WTC11 (cell line): ENCODE measurements around the gene LRATD1. TPM values are rescaled to one million over a fixed set of nuclear protein-coding genes. Genes with fewer than 3 reads are reported as not detected.

Experiments used
- ATAC-seq: fragments of 200-7000 bp; cut with Tn5 transposase; 2 replicates; pipeline ENCODE4 v1.10.0; 2021; ENCODE audit warnings: mild to moderate bottlenecking, moderate library complexity
- CTCF ChIA-PET: fragments of 300-600 bp; sonication (Branson Sonifier 250); formaldehyde crosslinking; loops from one replicate; lab custom pipeline; 2021; ENCODE audit warnings: antibody characterized with exemption; lab: Charles Lee
- POLR2A ChIA-PET: fragments of 350-600 bp; sonication (Branson Sonifier 250); formaldehyde crosslinking; loops from one replicate; lab custom pipeline; 2021; ENCODE audit warnings: antibody characterized with exemption; lab: Charles Lee
- DNase-seq: peaks from one replicate; pipeline ENCODE4 v3.0.0; 2021; ENCODE audit warnings: low spot score
- H3K27ac Mint-ChIP-seq: 2 replicates; pipeline ENCODE4 v1.8.0; 2021; ENCODE audit warnings: mixed read lengths
- H3K27me3 Mint-ChIP-seq: 2 replicates; pipeline ENCODE4 v1.8.0; 2021; ENCODE audit warnings: low read depth, mild to moderate bottlenecking, moderate library complexity, mixed read lengths
- H3K36me3 Mint-ChIP-seq: 2 replicates; pipeline ENCODE4 v1.8.0; 2021; ENCODE audit warnings: mixed read lengths
- H3K4me1 Mint-ChIP-seq: 2 replicates; pipeline ENCODE4 v1.8.0; 2022; ENCODE audit warnings: mixed read lengths
- H3K4me3 Mint-ChIP-seq: 2 replicates; pipeline ENCODE4 v1.8.0; 2021; ENCODE audit warnings: mild to moderate bottlenecking, moderate library complexity, mixed read lengths
- H3K9me3 Mint-ChIP-seq: 2 replicates; pipeline ENCODE4 v1.8.0; 2021; ENCODE audit warnings: mixed read lengths
- CREM ChIP-seq: sonication (generic); formaldehyde crosslinking; IDR thresholded peaks from 2 replicates; pipeline ENCODE4 v1.8.1; 2022; ENCODE audit warnings: mild to moderate bottlenecking, missing genetic modification reagents, moderate library complexity
- ESRRA ChIP-seq: sonication (generic); formaldehyde crosslinking; IDR thresholded peaks from 2 replicates; pipeline ENCODE4 v1.8.1; 2022; ENCODE audit warnings: mild to moderate bottlenecking, missing genetic modification reagents, borderline replicate concordance
- ETV6 ChIP-seq: sonication (generic); formaldehyde crosslinking; IDR thresholded peaks from 2 replicates; pipeline ENCODE4 v1.8.1; 2022; ENCODE audit warnings: mild to moderate bottlenecking, missing genetic modification reagents
- FOXK1 ChIP-seq: sonication (generic); formaldehyde crosslinking; IDR thresholded peaks from 2 replicates; pipeline ENCODE4 v1.8.0; 2022; ENCODE audit warnings: mild to moderate bottlenecking, moderate library complexity, missing genetic modification reagents
- GTF2I ChIP-seq: fragments of 250-450 bp; sonication (Bioruptor Pico); conservative IDR thresholded peaks from 2 replicates; pipeline ENCODE4 v1.4.0; 2021; ENCODE audit warnings: mild to moderate bottlenecking
- HMGA2 ChIP-seq: fragments of 250-450 bp; sonication (Bioruptor Pico); IDR thresholded peaks from 2 replicates; pipeline ENCODE4 v1.4.0; 2021; ENCODE audit warnings: mild to moderate bottlenecking, moderate library complexity
- NFE2L1 ChIP-seq: sonication (generic); formaldehyde crosslinking; IDR thresholded peaks from 2 replicates; pipeline ENCODE4 v1.8.1; 2023; ENCODE audit warnings: missing genetic modification reagents
- NR3C1 ChIP-seq: sonication (generic); formaldehyde crosslinking; conservative IDR thresholded peaks from 2 replicates; pipeline ENCODE4 v1.8.1; 2023; ENCODE audit warnings: low read depth, mild to moderate bottlenecking, missing genetic modification reagents
- RORB ChIP-seq: fragments of 250-450 bp; sonication (Bioruptor Pico); IDR thresholded peaks from 2 replicates; pipeline ENCODE4 v1.9.0; 2021; ENCODE audit warnings: mild to moderate bottlenecking
- SMAD3 ChIP-seq: sonication (generic); formaldehyde crosslinking; IDR thresholded peaks from 2 replicates; pipeline ENCODE4 v1.8.0; 2022; ENCODE audit warnings: missing genetic modification reagents, mild to moderate bottlenecking, borderline replicate concordance
- SP1 ChIP-seq: sonication (generic); formaldehyde crosslinking; conservative IDR thresholded peaks from 2 replicates; pipeline ENCODE4 v1.8.1; 2022; ENCODE audit warnings: missing genetic modification reagents
- total RNA-seq: library from RNA; stranded (reverse); gene quantifications from 3 replicates; pipeline ENCODE4 v1.2.3, GENCODE V29; 2021
- TF ChIP-seq, protein P1 (sequence below): sonication (generic); formaldehyde crosslinking; IDR thresholded peaks from 2 replicates; pipeline ENCODE4 v1.8.1; 2022; ENCODE audit warnings: mild to moderate bottlenecking, missing genetic modification reagents, moderate library complexity, borderline replicate concordance
- TF ChIP-seq, protein P2 (sequence below): sonication (generic); formaldehyde crosslinking; IDR thresholded peaks from 2 replicates; pipeline ENCODE4 v1.8.1; 2022; ENCODE audit warnings: low read depth, missing genetic modification reagents, borderline replicate concordance
- TF ChIP-seq, protein P3 (sequence below): sonication (generic); formaldehyde crosslinking; IDR thresholded peaks from 2 replicates; pipeline ENCODE4 v1.8.0; 2023; ENCODE audit warnings: missing genetic modification reagents, mild to moderate bottlenecking, borderline replicate concordance
- TF ChIP-seq, protein P4 (sequence below): sonication (generic); formaldehyde crosslinking; IDR thresholded peaks from 2 replicates; pipeline ENCODE4 v1.8.0; 2022; ENCODE audit warnings: mild to moderate bottlenecking, missing genetic modification reagents
- TF ChIP-seq, protein P5 (sequence below): sonication (generic); formaldehyde crosslinking; IDR thresholded peaks from 2 replicates; pipeline ENCODE4 v1.8.0; 2022; ENCODE audit warnings: mild to moderate bottlenecking, missing genetic modification reagents
- TF ChIP-seq, protein P6 (sequence below): sonication (generic); formaldehyde crosslinking; IDR thresholded peaks from 2 replicates; pipeline ENCODE4 v1.8.1; 2022; ENCODE audit warnings: mild to moderate bottlenecking, moderate library complexity, missing genetic modification reagents
- TF ChIP-seq, protein P7 (sequence below): sonication (generic); formaldehyde crosslinking; IDR thresholded peaks from 2 replicates; pipeline ENCODE4 v1.8.1; 2023; ENCODE audit warnings: mild to moderate bottlenecking, moderate library complexity, missing genetic modification reagents

LRATD1 gene
- total RNA-seq, 1 experiment from 2014 or later = 2.3 TPM

DNA sequence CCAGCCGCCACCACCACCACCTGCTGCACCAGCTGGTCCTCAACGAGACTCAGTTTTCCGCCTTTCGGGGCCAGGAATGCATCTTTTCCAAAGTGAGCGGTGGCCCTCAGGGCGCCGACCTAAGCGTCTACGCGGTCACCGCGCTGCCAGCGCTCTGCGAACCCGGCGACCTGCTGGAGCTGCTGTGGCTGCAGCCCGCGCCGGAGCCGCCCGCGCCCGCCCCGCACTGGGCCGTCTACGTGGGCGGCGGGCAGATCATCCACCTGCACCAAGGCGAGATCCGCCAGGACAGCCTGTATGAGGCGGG lies 1.6 kb downstream of the LRATD1 start (continued):
- no peak for TF ChIP-seq NR3C1
- no peak for TF ChIP-seq HMGA2 (CRISPR knock-in tag)
- no peak for TF ChIP-seq ETV6 (CRISPR knock-in tag)
- TF ChIP-seq, protein P1, sequence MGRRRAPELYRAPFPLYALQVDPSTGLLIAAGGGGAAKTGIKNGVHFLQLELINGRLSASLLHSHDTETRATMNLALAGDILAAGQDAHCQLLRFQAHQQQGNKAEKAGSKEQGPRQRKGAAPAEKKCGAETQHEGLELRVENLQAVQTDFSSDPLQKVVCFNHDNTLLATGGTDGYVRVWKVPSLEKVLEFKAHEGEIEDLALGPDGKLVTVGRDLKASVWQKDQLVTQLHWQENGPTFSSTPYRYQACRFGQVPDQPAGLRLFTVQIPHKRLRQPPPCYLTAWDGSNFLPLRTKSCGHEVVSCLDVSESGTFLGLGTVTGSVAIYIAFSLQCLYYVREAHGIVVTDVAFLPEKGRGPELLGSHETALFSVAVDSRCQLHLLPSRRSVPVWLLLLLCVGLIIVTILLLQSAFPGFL (CRISPR knock-in tag) = no peak
- TF ChIP-seq, protein P2, sequence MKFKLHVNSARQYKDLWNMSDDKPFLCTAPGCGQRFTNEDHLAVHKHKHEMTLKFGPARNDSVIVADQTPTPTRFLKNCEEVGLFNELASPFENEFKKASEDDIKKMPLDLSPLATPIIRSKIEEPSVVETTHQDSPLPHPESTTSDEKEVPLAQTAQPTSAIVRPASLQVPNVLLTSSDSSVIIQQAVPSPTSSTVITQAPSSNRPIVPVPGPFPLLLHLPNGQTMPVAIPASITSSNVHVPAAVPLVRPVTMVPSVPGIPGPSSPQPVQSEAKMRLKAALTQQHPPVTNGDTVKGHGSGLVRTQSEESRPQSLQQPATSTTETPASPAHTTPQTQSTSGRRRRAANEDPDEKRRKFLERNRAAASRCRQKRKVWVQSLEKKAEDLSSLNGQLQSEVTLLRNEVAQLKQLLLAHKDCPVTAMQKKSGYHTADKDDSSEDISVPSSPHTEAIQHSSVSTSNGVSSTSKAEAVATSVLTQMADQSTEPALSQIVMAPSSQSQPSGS (CRISPR knock-in tag) = no peak

DNA sequence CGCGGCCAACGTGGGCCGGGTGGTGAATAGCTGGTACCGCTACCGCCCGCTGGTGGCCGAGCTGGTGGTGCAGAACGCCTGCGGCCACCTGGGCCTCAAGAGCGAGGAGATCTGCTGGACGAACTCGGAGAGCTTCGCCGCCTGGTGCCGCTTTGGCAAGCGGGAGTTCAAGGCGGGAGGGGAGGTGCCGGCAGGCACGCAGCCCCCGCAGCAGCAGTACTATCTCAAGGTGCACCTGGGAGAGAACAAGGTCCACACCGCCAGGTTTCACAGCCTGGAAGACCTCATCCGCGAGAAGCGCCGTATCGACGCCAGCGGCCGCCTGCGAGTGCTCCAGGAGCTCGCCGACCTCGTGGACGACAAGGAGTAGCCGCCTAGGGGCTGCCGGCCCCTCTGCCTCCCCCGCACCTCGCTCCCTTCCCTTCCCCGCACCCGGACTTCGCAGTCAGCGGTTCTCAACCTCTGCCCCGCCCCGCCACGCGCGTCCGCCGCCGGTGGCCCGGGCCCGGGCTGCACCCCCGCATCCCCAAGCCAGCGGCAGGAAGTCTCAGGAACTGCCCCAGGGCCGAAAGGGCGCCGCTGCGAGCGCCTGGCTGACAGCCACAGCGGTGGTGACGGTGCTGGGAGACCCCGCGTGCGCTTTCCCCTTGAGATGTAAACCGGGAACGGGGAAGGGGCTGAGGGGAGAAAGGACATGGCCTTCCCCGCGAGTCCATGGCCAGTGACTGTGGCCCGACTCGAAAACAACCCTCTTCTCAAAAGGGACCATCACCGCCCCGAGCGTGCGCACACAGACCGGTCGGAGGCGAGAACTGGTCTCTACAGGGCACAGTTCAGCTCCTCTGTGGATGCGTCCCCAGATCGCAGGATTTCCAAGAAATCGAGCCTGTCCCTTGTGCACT lies 2.2 kb downstream of the LRATD1 start:
- Mint-ChIP-seq H3K4me3 (peak overlapping the region; percentile 79), H3K27me3 (peaks cover 81% of the 10 kb centered on the region)
- TF ChIP-seq NFE2L1 (CRISPR knock-in tag) = peak; percentile 40; the same call in 1 of the 2 replicates
- peak; percentile 69; the same call in 1 of the 2 replicates for TF ChIP-seq CREM (CRISPR knock-in tag)
- TF ChIP-seq ESRRA (CRISPR knock-in tag) = no peak
- TF ChIP-seq SP1 (CRISPR knock-in tag) = peak; percentile 38
- TF ChIP-seq, protein P3, sequence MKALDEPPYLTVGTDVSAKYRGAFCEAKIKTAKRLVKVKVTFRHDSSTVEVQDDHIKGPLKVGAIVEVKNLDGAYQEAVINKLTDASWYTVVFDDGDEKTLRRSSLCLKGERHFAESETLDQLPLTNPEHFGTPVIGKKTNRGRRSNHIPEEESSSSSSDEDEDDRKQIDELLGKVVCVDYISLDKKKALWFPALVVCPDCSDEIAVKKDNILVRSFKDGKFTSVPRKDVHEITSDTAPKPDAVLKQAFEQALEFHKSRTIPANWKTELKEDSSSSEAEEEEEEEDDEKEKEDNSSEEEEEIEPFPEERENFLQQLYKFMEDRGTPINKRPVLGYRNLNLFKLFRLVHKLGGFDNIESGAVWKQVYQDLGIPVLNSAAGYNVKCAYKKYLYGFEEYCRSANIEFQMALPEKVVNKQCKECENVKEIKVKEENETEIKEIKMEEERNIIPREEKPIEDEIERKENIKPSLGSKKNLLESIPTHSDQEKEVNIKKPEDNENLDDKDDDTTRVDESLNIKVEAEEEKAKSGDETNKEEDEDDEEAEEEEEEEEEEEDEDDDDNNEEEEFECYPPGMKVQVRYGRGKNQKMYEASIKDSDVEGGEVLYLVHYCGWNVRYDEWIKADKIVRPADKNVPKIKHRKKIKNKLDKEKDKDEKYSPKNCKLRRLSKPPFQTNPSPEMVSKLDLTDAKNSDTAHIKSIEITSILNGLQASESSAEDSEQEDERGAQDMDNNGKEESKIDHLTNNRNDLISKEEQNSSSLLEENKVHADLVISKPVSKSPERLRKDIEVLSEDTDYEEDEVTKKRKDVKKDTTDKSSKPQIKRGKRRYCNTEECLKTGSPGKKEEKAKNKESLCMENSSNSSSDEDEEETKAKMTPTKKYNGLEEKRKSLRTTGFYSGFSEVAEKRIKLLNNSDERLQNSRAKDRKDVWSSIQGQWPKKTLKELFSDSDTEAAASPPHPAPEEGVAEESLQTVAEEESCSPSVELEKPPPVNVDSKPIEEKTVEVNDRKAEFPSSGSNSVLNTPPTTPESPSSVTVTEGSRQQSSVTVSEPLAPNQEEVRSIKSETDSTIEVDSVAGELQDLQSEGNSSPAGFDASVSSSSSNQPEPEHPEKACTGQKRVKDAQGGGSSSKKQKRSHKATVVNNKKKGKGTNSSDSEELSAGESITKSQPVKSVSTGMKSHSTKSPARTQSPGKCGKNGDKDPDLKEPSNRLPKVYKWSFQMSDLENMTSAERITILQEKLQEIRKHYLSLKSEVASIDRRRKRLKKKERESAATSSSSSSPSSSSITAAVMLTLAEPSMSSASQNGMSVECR (CRISPR knock-in tag) = peak; percentile 67; the same call in 1 of the 2 replicates
- peak; percentile 64; the same call in 1 of the 2 replicates for TF ChIP-seq FOXK1 (CRISPR knock-in tag)
- no peak for TF ChIP-seq SMAD3
- no peak for TF ChIP-seq RORB (CRISPR knock-in tag)
- TF ChIP-seq GTF2I = no peak
- peak; percentile 38; the same call in 1 of the 2 replicates for TF ChIP-seq ETV6 (CRISPR knock-in tag)
- TF ChIP-seq, protein P1 (CRISPR knock-in tag) = no peak
- TF ChIP-seq, protein P4, sequence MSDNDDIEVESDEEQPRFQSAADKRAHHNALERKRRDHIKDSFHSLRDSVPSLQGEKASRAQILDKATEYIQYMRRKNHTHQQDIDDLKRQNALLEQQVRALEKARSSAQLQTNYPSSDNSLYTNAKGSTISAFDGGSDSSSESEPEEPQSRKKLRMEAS (CRISPR knock-in tag) = peak; percentile 78
- TF ChIP-seq, protein P5, sequence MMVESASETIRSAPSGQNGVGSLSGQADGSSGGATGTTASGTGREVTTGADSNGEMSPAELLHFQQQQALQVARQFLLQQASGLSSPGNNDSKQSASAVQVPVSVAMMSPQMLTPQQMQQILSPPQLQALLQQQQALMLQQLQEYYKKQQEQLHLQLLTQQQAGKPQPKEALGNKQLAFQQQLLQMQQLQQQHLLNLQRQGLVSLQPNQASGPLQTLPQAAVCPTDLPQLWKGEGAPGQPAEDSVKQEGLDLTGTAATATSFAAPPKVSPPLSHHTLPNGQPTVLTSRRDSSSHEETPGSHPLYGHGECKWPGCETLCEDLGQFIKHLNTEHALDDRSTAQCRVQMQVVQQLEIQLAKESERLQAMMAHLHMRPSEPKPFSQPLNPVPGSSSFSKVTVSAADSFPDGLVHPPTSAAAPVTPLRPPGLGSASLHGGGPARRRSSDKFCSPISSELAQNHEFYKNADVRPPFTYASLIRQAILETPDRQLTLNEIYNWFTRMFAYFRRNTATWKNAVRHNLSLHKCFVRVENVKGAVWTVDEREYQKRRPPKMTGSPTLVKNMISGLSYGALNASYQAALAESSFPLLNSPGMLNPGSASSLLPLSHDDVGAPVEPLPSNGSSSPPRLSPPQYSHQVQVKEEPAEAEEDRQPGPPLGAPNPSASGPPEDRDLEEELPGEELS (CRISPR knock-in tag) = peak; percentile 31; the same call in 1 of the 2 replicates
- TF ChIP-seq, protein P6, sequence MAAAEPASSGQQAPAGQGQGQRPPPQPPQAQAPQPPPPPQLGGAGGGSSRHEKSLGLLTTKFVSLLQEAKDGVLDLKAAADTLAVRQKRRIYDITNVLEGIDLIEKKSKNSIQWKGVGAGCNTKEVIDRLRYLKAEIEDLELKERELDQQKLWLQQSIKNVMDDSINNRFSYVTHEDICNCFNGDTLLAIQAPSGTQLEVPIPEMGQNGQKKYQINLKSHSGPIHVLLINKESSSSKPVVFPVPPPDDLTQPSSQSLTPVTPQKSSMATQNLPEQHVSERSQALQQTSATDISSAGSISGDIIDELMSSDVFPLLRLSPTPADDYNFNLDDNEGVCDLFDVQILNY = peak; percentile 53; the same call in 1 of the 2 replicates
- TF ChIP-seq, protein P7, sequence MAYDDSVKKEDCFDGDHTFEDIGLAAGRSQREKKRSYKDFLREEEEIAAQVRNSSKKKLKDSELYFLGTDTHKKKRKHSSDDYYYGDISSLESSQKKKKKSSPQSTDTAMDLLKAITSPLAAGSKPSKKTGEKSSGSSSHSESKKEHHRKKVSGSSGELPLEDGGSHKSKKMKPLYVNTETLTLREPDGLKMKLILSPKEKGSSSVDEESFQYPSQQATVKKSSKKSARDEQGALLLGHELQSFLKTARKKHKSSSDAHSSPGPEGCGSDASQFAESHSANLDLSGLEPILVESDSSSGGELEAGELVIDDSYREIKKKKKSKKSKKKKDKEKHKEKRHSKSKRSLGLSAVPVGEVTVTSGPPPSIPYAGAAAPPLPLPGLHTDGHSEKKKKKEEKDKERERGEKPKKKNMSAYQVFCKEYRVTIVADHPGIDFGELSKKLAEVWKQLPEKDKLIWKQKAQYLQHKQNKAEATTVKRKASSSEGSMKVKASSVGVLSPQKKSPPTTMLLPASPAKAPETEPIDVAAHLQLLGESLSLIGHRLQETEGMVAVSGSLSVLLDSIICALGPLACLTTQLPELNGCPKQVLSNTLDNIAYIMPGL (CRISPR knock-in tag) = peak; percentile 96; the same call in 1 of the 2 replicates

More for the DNA sequence above, 2.2 kb downstream of the LRATD1 start:
- Mint-ChIP-seq H3K4me1 (peaks cover 28% of the 10 kb centered on the region), H3K9me3 (no peaks in the 10 kb centered on the region), H3K27ac (no peak overlapping the region), H3K36me3 (no peaks in the 10 kb centered on the region)
- CTCF ChIA-PET = interaction anchor here (0.5 to 2.9 kb wide), 27 partner anchors 8 to 1053 kb away, joined by 3 to 14 read pairs (median 3); no protein-coding TSS in a partner anchor
- POLR2A ChIA-PET = interaction anchor here (0.6 kb wide), 1 partner anchor 14 kb away, joined by 3 read pairs; no protein-coding TSS in a partner anchor
- DNase-seq = peak; percentile 86
- ATAC-seq = peak; percentile 38
